ENCODE results near the gene ATXN7.

DNA sequence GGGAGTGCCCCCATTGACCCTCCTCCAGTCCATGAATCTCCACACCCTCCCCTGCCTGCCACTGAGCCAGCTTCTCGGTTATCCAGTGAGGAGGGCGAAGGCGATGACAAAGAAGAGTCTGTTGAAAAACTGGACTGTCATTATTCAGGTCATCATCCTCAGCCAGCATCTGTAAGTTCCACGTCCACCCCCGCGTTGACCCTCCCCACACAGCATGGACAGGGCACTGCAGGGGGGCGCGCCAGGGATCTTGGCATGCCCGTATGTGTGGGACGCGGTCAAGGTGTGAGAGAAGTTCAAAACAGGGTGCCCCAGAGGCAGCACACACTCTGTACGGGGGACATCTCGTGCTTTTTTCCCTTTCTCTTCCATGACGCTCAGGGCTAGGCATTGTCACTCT is 126.5 kb downstream of the ATXN7 start:
- TF ChIP-seq, protein P1, sequence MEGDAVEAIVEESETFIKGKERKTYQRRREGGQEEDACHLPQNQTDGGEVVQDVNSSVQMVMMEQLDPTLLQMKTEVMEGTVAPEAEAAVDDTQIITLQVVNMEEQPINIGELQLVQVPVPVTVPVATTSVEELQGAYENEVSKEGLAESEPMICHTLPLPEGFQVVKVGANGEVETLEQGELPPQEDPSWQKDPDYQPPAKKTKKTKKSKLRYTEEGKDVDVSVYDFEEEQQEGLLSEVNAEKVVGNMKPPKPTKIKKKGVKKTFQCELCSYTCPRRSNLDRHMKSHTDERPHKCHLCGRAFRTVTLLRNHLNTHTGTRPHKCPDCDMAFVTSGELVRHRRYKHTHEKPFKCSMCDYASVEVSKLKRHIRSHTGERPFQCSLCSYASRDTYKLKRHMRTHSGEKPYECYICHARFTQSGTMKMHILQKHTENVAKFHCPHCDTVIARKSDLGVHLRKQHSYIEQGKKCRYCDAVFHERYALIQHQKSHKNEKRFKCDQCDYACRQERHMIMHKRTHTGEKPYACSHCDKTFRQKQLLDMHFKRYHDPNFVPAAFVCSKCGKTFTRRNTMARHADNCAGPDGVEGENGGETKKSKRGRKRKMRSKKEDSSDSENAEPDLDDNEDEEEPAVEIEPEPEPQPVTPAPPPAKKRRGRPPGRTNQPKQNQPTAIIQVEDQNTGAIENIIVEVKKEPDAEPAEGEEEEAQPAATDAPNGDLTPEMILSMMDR (conservative IDR thresholded peaks at IDR 0.05; ENCODE audit: low read depth, low read length) = no peak
- no peak for TF ChIP-seq EZH2 (IDR thresholded peaks at IDR 0.05; ENCODE audit: borderline replicate concordance, low read depth, low read length, poor library complexity, severe bottlenecking)
